ENCODE data around the gene UTP15.

UTP15 gene

DNA sequence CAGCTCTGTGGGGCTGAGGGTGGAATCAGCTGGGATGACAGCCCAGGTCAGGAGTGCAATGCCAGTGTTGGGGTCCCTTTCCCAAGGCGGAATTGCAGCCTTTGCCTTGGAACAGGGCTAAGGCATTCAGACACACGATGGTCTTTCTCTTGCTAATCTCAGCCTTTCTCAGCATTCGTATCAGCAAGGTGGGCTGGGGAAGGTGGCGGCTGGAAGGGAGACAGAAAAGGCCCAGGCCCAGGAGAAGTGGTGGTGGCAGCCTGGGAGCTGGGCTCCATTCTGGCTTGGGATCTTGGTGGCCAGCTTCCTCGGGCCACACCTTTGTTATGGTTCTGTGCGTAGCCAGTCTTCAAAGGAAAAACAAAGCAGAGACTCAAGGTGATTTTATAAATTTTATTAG, 59.3 kb downstream of the UTP15 start:
- DNase-seq = no peak

GRCh38 chr5:73625372-73625943, 59.9 kb downstream of the UTP15 start:
- no peak for DNase-seq

GRCh38 chr5:73625944-73626811, 60.6 kb downstream of the UTP15 start, which contains the start of gene ARHGEF28:
TSS of gene ARHGEF28 (plus strand) at chr5:73626196. CDS start at chr5:73684852, 58,656 bp downstream.
- no peak for DNase-seq

DNA sequence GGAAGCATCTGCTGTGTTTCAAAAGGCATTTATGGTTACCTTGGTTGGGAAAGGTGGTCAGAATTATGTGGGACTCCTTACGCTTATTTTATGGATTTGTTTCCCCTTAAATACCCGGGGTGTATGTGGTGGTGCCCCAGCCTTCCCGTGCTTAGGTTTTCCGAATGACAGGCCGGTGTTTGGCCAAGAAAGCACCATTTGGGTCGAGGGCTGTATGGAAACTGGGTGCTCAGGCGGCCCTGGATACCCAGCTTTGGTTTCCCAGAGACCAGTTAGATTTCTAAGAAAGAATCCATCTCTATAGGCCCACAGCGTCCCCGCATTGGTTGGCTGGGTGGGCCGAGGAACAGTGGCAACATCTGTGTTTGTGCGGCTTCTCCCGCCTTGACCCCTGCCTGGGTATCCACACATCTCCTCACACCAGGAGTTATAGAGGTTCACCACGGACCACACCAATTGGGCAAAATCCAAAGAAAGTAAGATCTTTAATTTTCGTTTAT, 61.3 kb downstream of the UTP15 start:
- DNase-seq = no peak

DNA sequence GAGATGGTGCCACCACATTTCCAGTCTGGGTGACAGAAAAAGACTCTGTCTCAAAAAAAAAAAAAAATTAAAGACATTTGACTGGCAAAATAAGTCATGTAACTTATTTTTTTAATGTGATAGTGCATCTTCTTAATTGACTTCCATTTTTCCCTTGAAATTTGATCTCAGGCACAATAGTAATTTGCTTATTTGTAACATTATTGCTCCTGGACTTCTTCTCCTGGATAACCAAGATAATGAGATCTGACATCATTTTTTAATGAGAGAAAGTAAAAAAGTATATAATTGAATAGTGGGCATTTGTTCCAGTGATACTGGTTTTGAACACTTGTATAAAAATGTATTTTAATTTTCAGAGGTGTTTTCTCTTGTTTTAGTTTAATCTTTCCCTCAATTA, 63.9 kb downstream of the UTP15 start:
- DNase-seq = no peak

- DNase-seq = no peak
Observed at GRCh38 chr5:73630765-73631164, 65.2 kb downstream of the UTP15 start.

DNA sequence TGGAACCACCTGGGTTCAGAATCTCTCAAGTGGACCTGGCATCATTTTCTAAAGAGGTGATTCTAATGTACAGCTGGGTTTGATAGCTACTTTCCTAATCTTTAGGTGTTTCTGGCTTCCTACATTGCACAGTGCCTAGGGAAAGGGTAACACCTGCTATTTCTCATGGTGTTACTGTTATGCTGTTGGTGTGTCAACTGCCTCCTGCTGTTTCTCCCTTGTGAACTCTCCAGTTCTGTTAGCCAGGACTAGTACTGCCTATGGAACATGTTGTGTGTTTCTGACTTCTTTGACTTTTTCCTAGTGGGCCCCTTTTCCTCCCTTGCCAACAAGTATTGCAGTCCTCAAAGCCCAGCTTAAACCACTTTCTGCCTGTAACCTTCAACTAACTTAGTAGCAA, 66.0 kb downstream of the UTP15 start:
- no peak for DNase-seq
